ENCODE results near the gene NMT1. TPM values are rescaled to one million over a fixed set of nuclear protein-coding genes. Genes with fewer than 3 reads are reported as not detected.

Gene NMT1
- total and polyA plus RNA-seq, 4 donors: 27.0 to 83.7 (median 42.6) TPM

GRCh38 chr17:45011767-45012166, 49.4 kb upstream of the NMT1 start:
- Histone ChIP-seq H3K27ac (ENCODE audit: low read depth in 1 of 2, low read length in 2 of 2) (no peak overlapping the region), H3K9ac (ENCODE audit: low read depth in 1 of 2, low read length in 2 of 2) (no peak overlapping the region), H3K9me3 (ENCODE audit: control insufficient read depth in 4 of 4, low read length in 3 of 4) (no peaks in the 10 kb centered on the region), H3K4me3 (ENCODE audit: low read depth in 1 of 3, low read length in 3 of 3) (no peak overlapping the region), H3K4me1 (ENCODE audit: control insufficient read depth in 4 of 4, insufficient read depth in 4 of 4, low read length in 3 of 4) (peaks cover 0 to 12% (median 10%) of the 10 kb centered on the region in 4 donors), H3K36me3 (ENCODE audit: control insufficient read depth in 4 of 4, insufficient read depth in 3 of 4, low read depth in 1 of 4, low read length in 3 of 4) (no peaks in the 10 kb centered on the region), H3K27me3 (ENCODE audit: control insufficient read depth in 4 of 4, insufficient read depth in 4 of 4, low read length in 3 of 4) (no peaks in the 10 kb centered on the region)
- 92% methylated on average over 1 of the region's 1 CpG for WGBS
- TF ChIP-seq YY1 (IDR thresholded peaks at IDR 0.05): no peak
- TF ChIP-seq MAX (IDR thresholded peaks at IDR 0.05): no peak
- no peak for TF ChIP-seq RAD21 (IDR thresholded peaks at IDR 0.05)
- no peak for TF ChIP-seq RXRA (IDR thresholded peaks at IDR 0.05)
- no peak for TF ChIP-seq EGR1 (IDR thresholded peaks at IDR 0.05; ENCODE audit: low read depth in 2 of 2)
- DNase-seq (ENCODE audit: low spot score): no peak

GRCh38 chr17:45013021-45013997, 47.8 kb upstream of the NMT1 start:
- Histone ChIP-seq H3K27ac (ENCODE audit: low read depth in 1 of 2, low read length in 2 of 2) (no peak overlapping the region), H3K9ac (ENCODE audit: low read depth in 1 of 2, low read length in 2 of 2) (no peak overlapping the region), H3K4me1 (ENCODE audit: control insufficient read depth in 4 of 4, insufficient read depth in 4 of 4, low read length in 3 of 4) (peaks cover 0 to 16% (median 13%) of the 10 kb centered on the region in 4 donors), H3K27me3 (ENCODE audit: control insufficient read depth in 4 of 4, insufficient read depth in 4 of 4, low read length in 3 of 4) (no peaks in the 10 kb centered on the region), H3K36me3 (ENCODE audit: control insufficient read depth in 4 of 4, insufficient read depth in 3 of 4, low read depth in 1 of 4, low read length in 3 of 4) (no peaks in the 10 kb centered on the region), H3K9me3 (ENCODE audit: control insufficient read depth in 4 of 4, low read length in 3 of 4) (no peaks in the 10 kb centered on the region), H3K4me3 (ENCODE audit: low read depth in 1 of 3, low read length in 3 of 3) (no peak overlapping the region)
- 87% methylated on average over 17 of the region's 17 CpGs for WGBS
- DNase-seq (ENCODE audit: low spot score): no peak
- TF ChIP-seq YY1 (IDR thresholded peaks at IDR 0.05) (no peak), REST (IDR thresholded peaks at IDR 0.05) (no peak), HNF4G (IDR thresholded peaks at IDR 0.05) (no peak), SP1 (IDR thresholded peaks at IDR 0.05) (no peak), RXRA (IDR thresholded peaks at IDR 0.05) (no peak), TAF1 (conservative IDR thresholded peaks at IDR 0.05) (no peak)

GRCh38 chr17:45016237-45016636, 44.9 kb upstream of the NMT1 start:
- DNase-seq (ENCODE audit: low spot score): no peak
- H3K4me1 ChIP-seq (ENCODE audit: control insufficient read depth in 4 of 4, insufficient read depth in 4 of 4, low read length in 3 of 4): peaks cover 10 to 35% (median 25%) of the 10 kb centered on the region in 4 donors
- TF ChIP-seq TAF1 (conservative IDR thresholded peaks at IDR 0.05): no peak
- peak in 1 of 2 donors; percentile 7 for TF ChIP-seq RAD21 (IDR thresholded peaks at IDR 0.05)
- no peak for TF ChIP-seq HNF4G (IDR thresholded peaks at IDR 0.05)
- no peak for TF ChIP-seq MAX (IDR thresholded peaks at IDR 0.05)
- TF ChIP-seq FOXA1 (IDR thresholded peaks at IDR 0.05): no peak
- no peak for TF ChIP-seq ATF3 (IDR thresholded peaks at IDR 0.05)
- TF ChIP-seq HNF4A (conservative IDR thresholded peaks at IDR 0.05): peak in 1 of 2 donors; percentile 12
- H3K9me3 ChIP-seq (ENCODE audit: control insufficient read depth in 4 of 4, low read length in 3 of 4): no peaks in the 10 kb centered on the region
- no peaks in the 10 kb centered on the region for H3K36me3 ChIP-seq (ENCODE audit: control insufficient read depth in 4 of 4, insufficient read depth in 3 of 4, low read depth in 1 of 4, low read length in 3 of 4)
- no peak overlapping the region for H3K4me3 ChIP-seq (ENCODE audit: low read depth in 1 of 3, low read length in 3 of 3)
- 30% methylated on average over 7 of the region's 7 CpGs for WGBS
- H3K27ac ChIP-seq (ENCODE audit: low read depth in 1 of 2, low read length in 2 of 2): no peak overlapping the region
- H3K27me3 ChIP-seq (ENCODE audit: control insufficient read depth in 4 of 4, insufficient read depth in 4 of 4, low read length in 3 of 4): no peaks in the 10 kb centered on the region
- no peak overlapping the region for H3K9ac ChIP-seq (ENCODE audit: low read depth in 1 of 2, low read length in 2 of 2)
